SK-N-SH (cell line): Measurements from ENCODE around the gene CCR5AS.

Experiments
- CTCF ChIA-PET: fragments of 300-600, 350-600 bp; formaldehyde crosslinking; extraction: SDS; loops from one replicate; lab custom pipeline; 2021; lab: Yijun Ruan, JAX
- POLR2A ChIA-PET: fragments of 350-600 bp; sonication (Branson Sonifier 250); formaldehyde crosslinking; extraction: SDS; loops from one replicate; lab custom pipeline; 2020; ENCODE audit warnings: antibody characterized with exemption, inconsistent platforms; lab: Yijun Ruan, JAX
- DNase-seq: peaks from one replicate; pipeline ENCODE4 v3.0.0; 2012
- H2AFZ ChIP-seq: fragments of 200-600 bp; sonication (generic); 2 replicates; pipeline ENCODE4 v1.8.1; 2016; ENCODE audit warnings: antibody characterized with exemption, mild to moderate bottlenecking, low read depth
- H3F3A ChIP-seq: fragments of 200-600 bp; sonication (generic); replicated peaks from 2 replicates; pipeline ENCODE3; 2016; ENCODE audit warnings: antibody characterized with exemption, mild to moderate bottlenecking; ENCODE audit not compliant: insufficient read depth
- H3K27ac ChIP-seq, 2 experiments: fragments of 200-500 bp in 1 of 2; fragments of 200-600 bp in 1 of 2; sonication (Bioruptor generic) in 1 of 2; sonication (generic), shearing (Covaris generic) in 1 of 2; 2 replicates each; pipeline versions ENCODE4 v1.5.1 to v1.6.1; 2014 to 2016; ENCODE audit warnings: low read depth in 2 of 2, inconsistent platforms in 1 of 2, low read length in 1 of 2, mild to moderate bottlenecking in 1 of 2, mixed read lengths in 1 of 2
- H3K27me3 ChIP-seq: fragments of 200-600 bp; sonication (generic), shearing (Covaris generic); 2 replicates; pipeline ENCODE4 v1.6.1; 2016; ENCODE audit warnings: mixed run types; ENCODE audit not compliant: insufficient read depth
- H3K36me3 ChIP-seq, 2 experiments: fragments of 200-500 bp in 1 of 2; fragments of 200-600 bp in 1 of 2; sonication (Bioruptor generic) in 1 of 2; sonication (generic) in 1 of 2; replicated peaks in 1 of 2; 2 replicates each; pipeline versions ENCODE3 to v1.5.1; 2014 to 2016; ENCODE audit warnings: low read length in 1 of 2, mild to moderate bottlenecking in 1 of 2; ENCODE audit not compliant: insufficient read depth in 2 of 2, control insufficient read depth in 1 of 2
- H3K4me1 ChIP-seq, 2 experiments: fragments of 200-500 bp in 1 of 2; fragments of 200-600 bp in 1 of 2; sonication (Bioruptor generic) in 1 of 2; sonication (generic), shearing (Covaris generic) in 1 of 2; 2 replicates each; pipeline versions ENCODE4 v1.5.1 to v1.6.1; 2014 to 2016; ENCODE audit warnings: low read depth in 1 of 2, low read length in 1 of 2, mixed run types in 1 of 2; ENCODE audit not compliant: insufficient read depth in 2 of 2, control insufficient read depth in 1 of 2
- H3K4me2 ChIP-seq: fragments of 200-600 bp; sonication (generic), shearing (Covaris generic); 2 replicates; pipeline ENCODE4 v1.6.1; 2017; ENCODE audit warnings: mixed run types
- H3K4me3 ChIP-seq, 2 experiments: fragments of 200-500 bp in 1 of 2; fragments of 200-600 bp in 1 of 2; sonication (Bioruptor generic) in 1 of 2; sonication (generic), shearing (Covaris generic) in 1 of 2; 2 replicates each; pipeline versions ENCODE4 v1.5.1 to v1.8.1; 2014 to 2016; ENCODE audit warnings: low read depth in 2 of 2, inconsistent platforms in 1 of 2, low read length in 1 of 2, mild to moderate bottlenecking in 1 of 2, mixed read lengths in 1 of 2, moderate library complexity in 1 of 2
- H3K79me2 ChIP-seq: fragments of 200-600 bp; sonication (generic); 2 replicates; pipeline ENCODE4 v1.8.1; 2017; ENCODE audit warnings: mild to moderate bottlenecking; ENCODE audit not compliant: insufficient read depth
- H3K9ac ChIP-seq: fragments of 200-600 bp; sonication (generic); 2 replicates; pipeline ENCODE4 v1.6.1; 2017; ENCODE audit warnings: mixed run types
- H3K9me2 ChIP-seq: fragments of 200-600 bp; sonication (generic); 2 replicates; pipeline ENCODE4 v1.6.1; 2017; ENCODE audit warnings: mixed run types
- H3K9me3 ChIP-seq: fragments of 200-600 bp; sonication (generic); 2 replicates; pipeline ENCODE4 v1.6.1; 2017; ENCODE audit warnings: mixed run types, mild to moderate bottlenecking, moderate library complexity
- H4K20me1 ChIP-seq: fragments of 200-600 bp; sonication (generic); 2 replicates; pipeline ENCODE4 v1.6.1; 2017; ENCODE audit warnings: mild to moderate bottlenecking, mixed run types; ENCODE audit not compliant: insufficient read depth
- EP300 ChIP-seq, 2 experiments: IDR thresholded peaks; 2 replicates each; pipeline versions ENCODE4 v1.4.0 to v1.6.1; 2012; ENCODE audit warnings: borderline replicate concordance in 1 of 2, low read depth in 1 of 2, low read length in 1 of 2
- FOSL2 ChIP-seq: IDR thresholded peaks from 2 replicates; pipeline ENCODE4 v1.4.0; 2012; ENCODE audit warnings: low read depth, mild to moderate bottlenecking, moderate library complexity, borderline replicate concordance
- GABPA ChIP-seq: IDR thresholded peaks from 2 replicates; pipeline ENCODE4 v1.4.0; 2012; ENCODE audit warnings: low read depth, mild to moderate bottlenecking
- GATA2 ChIP-seq: sonication (generic); formaldehyde crosslinking; IDR thresholded peaks from 2 replicates; pipeline ENCODE4 v1.5.0; 2020; ENCODE audit warnings: mild to moderate bottlenecking, missing genetic modification reagents
- JUND ChIP-seq: IDR thresholded peaks from 2 replicates; pipeline ENCODE4 v1.4.0; 2012
- MEF2A ChIP-seq: IDR thresholded peaks from 2 replicates; pipeline ENCODE4 v1.4.0; 2012; ENCODE audit warnings: low read depth, borderline replicate concordance
- MXI1 ChIP-seq: IDR thresholded peaks from 2 replicates; pipeline ENCODE4 v1.6.1; 2012; ENCODE audit warnings: mild to moderate bottlenecking, low read depth, low read length, improper control_type of control experiment
- NFIC ChIP-seq: IDR thresholded peaks from 2 replicates; pipeline ENCODE4 v1.4.0; 2012; ENCODE audit warnings: borderline replicate concordance
- POLR2AphosphoS5 ChIP-seq: IDR thresholded peaks from 2 replicates; pipeline ENCODE4 v1.6.1; 2012; ENCODE audit warnings: low read depth, low read length
- RCOR1 ChIP-seq: fragments of 150-350 bp; IDR thresholded peaks from 2 replicates; pipeline ENCODE4 v1.6.1; 2017; ENCODE audit warnings: antibody characterized with exemption, low read length
- RFX5 ChIP-seq: IDR thresholded peaks from 2 replicates; pipeline ENCODE4 v1.6.1; 2012; ENCODE audit warnings: mild to moderate bottlenecking, improper control_type of control experiment, low read length
- RXRA ChIP-seq: IDR thresholded peaks from 2 replicates; pipeline ENCODE4 v1.4.0; 2012; ENCODE audit warnings: low read depth, mild to moderate bottlenecking, borderline replicate concordance
- SIN3A ChIP-seq: IDR thresholded peaks from 2 replicates; pipeline ENCODE4 v1.6.1; 2012; ENCODE audit warnings: low read depth, mild to moderate bottlenecking, low read length, moderate library complexity, borderline replicate concordance
- SMC3 ChIP-seq: IDR thresholded peaks from 2 replicates; pipeline ENCODE4 v1.6.1; 2012; ENCODE audit warnings: low read depth, low read length, improper control_type of control experiment
- TCF12 ChIP-seq: IDR thresholded peaks from 2 replicates; pipeline ENCODE4 v1.4.0; 2012
- TEAD4 ChIP-seq: IDR thresholded peaks from 2 replicates; pipeline ENCODE4 v1.4.0; 2012; ENCODE audit warnings: mild to moderate bottlenecking, borderline replicate concordance; ENCODE audit not compliant: insufficient read depth
- WGBS: methylation state at CpG from one replicate; pipeline ENCODE4 v1.1.6; 2017; ENCODE audit warnings: low lambda C conversion rate; 5-methylcytosine and 5-hydroxymethylcytosine counted together
- TF ChIP-seq, protein P1 (sequence below): IDR thresholded peaks from 2 replicates; pipeline ENCODE4; 2012
- TF ChIP-seq, protein P2 (sequence below): fragments of 200-600 bp; sonication (generic); IDR thresholded peaks from 2 replicates; pipeline ENCODE4 v1.6.1; 2017; ENCODE audit warnings: antibody characterized with exemption, mild to moderate bottlenecking, moderate library complexity
- TF ChIP-seq, protein P3 (sequence below): IDR thresholded peaks from 2 replicates; pipeline ENCODE4 v1.4.0; 2012; ENCODE audit warnings: low read depth, borderline replicate concordance
- TF ChIP-seq, protein P4 (sequence below): IDR thresholded peaks from 2 replicates; pipeline ENCODE4 v1.4.0; 2012; ENCODE audit warnings: low read depth
- TF ChIP-seq, protein P5 (sequence below): IDR thresholded peaks from 2 replicates; pipeline ENCODE4 v1.4.0; 2012; ENCODE audit warnings: low read depth, borderline replicate concordance
- TF ChIP-seq, protein P6 (sequence below): fragments of 150-350 bp; IDR thresholded peaks from 2 replicates; pipeline ENCODE4 v1.6.1; 2017; ENCODE audit warnings: antibody characterized with exemption, low read length, low read depth, borderline replicate concordance

Gene CCR5AS

DNA sequence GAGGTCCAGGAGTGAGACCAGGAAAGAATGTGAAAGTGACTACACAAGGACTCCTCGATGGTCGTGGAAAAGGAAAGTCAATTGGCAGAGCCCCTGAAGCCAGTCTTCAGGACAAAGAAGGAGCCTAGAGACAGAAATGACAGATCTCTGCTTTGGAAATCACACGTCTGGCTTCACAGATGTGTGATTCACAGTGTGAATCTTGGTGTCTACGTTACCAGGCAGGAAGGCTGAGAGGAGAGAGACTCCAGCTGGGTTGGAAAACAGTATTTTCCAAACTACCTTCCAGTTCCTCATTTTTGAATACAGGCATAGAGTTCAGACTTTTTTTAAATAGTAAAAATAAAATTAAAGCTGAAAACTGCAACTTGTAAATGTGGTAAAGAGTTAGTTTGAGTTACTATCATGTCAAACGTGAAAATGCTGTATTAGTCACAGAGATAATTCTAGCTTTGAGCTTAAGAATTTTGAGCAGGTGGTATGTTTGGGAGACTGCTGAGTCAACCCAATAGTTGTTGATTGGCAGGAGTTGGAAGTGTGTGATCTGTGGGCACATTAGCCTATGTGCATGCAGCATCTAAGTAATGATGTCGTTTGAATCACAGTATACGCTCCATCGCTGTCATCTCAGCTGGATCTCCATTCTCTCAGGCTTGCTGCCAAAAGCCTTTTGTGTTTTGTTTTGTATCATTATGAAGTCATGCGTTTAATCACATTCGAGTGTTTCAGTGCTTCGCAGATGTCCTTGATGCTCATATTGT, 47.0 kb downstream of the CCR5AS start (continued):
- TF ChIP-seq, protein P1, sequence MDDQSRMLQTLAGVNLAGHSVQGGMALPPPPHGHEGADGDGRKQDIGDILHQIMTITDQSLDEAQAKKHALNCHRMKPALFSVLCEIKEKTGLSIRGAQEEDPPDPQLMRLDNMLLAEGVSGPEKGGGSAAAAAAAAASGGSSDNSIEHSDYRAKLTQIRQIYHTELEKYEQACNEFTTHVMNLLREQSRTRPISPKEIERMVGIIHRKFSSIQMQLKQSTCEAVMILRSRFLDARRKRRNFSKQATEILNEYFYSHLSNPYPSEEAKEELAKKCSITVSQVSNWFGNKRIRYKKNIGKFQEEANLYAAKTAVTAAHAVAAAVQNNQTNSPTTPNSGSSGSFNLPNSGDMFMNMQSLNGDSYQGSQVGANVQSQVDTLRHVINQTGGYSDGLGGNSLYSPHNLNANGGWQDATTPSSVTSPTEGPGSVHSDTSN, result no peak
- TF ChIP-seq GABPA (no peak), TCF12 (no peak)
- TF ChIP-seq, protein P2, sequence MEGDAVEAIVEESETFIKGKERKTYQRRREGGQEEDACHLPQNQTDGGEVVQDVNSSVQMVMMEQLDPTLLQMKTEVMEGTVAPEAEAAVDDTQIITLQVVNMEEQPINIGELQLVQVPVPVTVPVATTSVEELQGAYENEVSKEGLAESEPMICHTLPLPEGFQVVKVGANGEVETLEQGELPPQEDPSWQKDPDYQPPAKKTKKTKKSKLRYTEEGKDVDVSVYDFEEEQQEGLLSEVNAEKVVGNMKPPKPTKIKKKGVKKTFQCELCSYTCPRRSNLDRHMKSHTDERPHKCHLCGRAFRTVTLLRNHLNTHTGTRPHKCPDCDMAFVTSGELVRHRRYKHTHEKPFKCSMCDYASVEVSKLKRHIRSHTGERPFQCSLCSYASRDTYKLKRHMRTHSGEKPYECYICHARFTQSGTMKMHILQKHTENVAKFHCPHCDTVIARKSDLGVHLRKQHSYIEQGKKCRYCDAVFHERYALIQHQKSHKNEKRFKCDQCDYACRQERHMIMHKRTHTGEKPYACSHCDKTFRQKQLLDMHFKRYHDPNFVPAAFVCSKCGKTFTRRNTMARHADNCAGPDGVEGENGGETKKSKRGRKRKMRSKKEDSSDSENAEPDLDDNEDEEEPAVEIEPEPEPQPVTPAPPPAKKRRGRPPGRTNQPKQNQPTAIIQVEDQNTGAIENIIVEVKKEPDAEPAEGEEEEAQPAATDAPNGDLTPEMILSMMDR, result no peak
- TF ChIP-seq, protein P3, sequence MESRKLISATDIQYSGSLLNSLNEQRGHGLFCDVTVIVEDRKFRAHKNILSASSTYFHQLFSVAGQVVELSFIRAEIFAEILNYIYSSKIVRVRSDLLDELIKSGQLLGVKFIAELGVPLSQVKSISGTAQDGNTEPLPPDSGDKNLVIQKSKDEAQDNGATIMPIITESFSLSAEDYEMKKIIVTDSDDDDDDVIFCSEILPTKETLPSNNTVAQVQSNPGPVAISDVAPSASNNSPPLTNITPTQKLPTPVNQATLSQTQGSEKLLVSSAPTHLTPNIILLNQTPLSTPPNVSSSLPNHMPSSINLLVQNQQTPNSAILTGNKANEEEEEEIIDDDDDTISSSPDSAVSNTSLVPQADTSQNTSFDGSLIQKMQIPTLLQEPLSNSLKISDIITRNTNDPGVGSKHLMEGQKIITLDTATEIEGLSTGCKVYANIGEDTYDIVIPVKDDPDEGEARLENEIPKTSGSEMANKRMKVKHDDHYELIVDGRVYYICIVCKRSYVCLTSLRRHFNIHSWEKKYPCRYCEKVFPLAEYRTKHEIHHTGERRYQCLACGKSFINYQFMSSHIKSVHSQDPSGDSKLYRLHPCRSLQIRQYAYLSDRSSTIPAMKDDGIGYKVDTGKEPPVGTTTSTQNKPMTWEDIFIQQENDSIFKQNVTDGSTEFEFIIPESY, result no peak

DNA sequence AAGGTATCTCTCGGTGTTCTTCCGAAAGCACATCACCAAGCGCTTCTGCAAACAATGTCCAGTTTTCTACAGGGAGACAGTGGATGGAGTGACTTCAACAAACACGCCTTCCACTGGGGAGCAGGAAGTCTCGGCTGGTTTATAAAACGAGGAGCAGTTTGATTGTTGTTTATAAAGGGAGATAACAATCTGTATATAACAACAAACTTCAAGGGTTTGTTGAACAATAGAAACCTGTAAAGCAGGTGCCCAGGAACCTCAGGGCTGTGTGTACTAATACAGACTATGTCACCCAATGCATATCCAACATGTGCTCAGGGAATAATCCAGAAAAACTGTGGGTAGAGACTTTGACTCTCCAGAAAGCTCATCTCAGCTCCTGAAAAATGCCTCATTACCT, 48.4 kb downstream of the CCR5AS start:
- no peak overlapping the region for H2AFZ ChIP-seq
- no peaks in the 10 kb centered on the region for H3K9me3 ChIP-seq
- POLR2A ChIA-PET, result no interaction called here
- H3F3A ChIP-seq, result no peaks in the 10 kb centered on the region
- H3K36me3 ChIP-seq, result no peaks in the 10 kb centered on the region
- no peak overlapping the region for H3K27ac ChIP-seq
- no peak for DNase-seq
- H3K9ac ChIP-seq, result no peak overlapping the region
- no peaks in the 10 kb centered on the region; a peak in 1 of 4 replicates for H3K4me1 ChIP-seq
- CTCF ChIA-PET, result no interaction called here
- peaks cover 30% of the 10 kb centered on the region; the same call in 1 of the 2 replicates for H3K27me3 ChIP-seq
- H3K4me2 ChIP-seq, result no peak overlapping the region
- no peaks in the 10 kb centered on the region for H3K9me2 ChIP-seq
- H3K79me2 ChIP-seq, result no peaks in the 10 kb centered on the region
- 21% methylated on average over 6 of the region's 6 CpGs for WGBS
- no peaks in the 10 kb centered on the region for H4K20me1 ChIP-seq
- no peak overlapping the region for H3K4me3 ChIP-seq
- TF ChIP-seq MEF2A (no peak), GABPA (no peak), EP300 (IDR thresholded peaks at IDR 0.05; ENCODE audit: borderline replicate concordance in 1 of 2, low read depth in 1 of 2, low read length in 1 of 2) (no peak), JUND (no peak), NFIC (no peak), GATA2 (CRISPR knock-in tag) (no peak), RXRA (no peak), FOSL2 (no peak), SMC3 (no peak), POLR2AphosphoS5 (no peak), TEAD4 (no peak), RFX5 (no peak), MXI1 (no peak), RCOR1 (no peak), SIN3A (no peak)
- TF ChIP-seq, protein P2, result no peak
- TF ChIP-seq, protein P4, sequence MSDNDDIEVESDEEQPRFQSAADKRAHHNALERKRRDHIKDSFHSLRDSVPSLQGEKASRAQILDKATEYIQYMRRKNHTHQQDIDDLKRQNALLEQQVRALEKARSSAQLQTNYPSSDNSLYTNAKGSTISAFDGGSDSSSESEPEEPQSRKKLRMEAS, result no peak
- TF ChIP-seq, protein P5, sequence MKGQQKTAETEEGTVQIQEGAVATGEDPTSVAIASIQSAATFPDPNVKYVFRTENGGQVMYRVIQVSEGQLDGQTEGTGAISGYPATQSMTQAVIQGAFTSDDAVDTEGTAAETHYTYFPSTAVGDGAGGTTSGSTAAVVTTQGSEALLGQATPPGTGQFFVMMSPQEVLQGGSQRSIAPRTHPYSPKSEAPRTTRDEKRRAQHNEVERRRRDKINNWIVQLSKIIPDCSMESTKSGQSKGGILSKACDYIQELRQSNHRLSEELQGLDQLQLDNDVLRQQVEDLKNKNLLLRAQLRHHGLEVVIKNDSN, result no peak
- TF ChIP-seq, protein P6, sequence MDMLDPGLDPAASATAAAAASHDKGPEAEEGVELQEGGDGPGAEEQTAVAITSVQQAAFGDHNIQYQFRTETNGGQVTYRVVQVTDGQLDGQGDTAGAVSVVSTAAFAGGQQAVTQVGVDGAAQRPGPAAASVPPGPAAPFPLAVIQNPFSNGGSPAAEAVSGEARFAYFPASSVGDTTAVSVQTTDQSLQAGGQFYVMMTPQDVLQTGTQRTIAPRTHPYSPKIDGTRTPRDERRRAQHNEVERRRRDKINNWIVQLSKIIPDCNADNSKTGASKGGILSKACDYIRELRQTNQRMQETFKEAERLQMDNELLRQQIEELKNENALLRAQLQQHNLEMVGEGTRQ, result no peak
